SK-N-SH (cell line): Measurements from ENCODE around the gene ENTPD3. TPM values are rescaled to one million over a fixed set of nuclear protein-coding genes. Genes with fewer than 3 reads are reported as not detected.

Experiments
- polyA plus RNA-seq, 3 experiments: library from polyadenylated mRNA; depleted of rRNA; stranded (reverse); fragments of >200 nt; gene quantifications; 2 replicates each; pipeline ENCODE4 v1.2.3, GENCODE V29; 2012

The ENTPD3 gene
- polyA plus RNA-seq, 1 of the 3 experiments (the other 2 are of a cell fraction) = 0.02 TPM

Other genes with a start within 250 kb of the ENTPD3 start
- 21.4 and 22.9 TPM in 2 replicates for gene EIF1B, start 77.5 kb upstream of the ENTPD3 start, polyA plus RNA-seq (2012; rRNA removed)
- gene RPL14, start 70.2 kb downstream of the ENTPD3 start, polyA plus RNA-seq (2012; rRNA removed) = 361 and 416 TPM in 2 replicates
- 1.6 and 2.4 TPM in 2 replicates for gene ZNF619, start 89.9 kb downstream of the ENTPD3 start, polyA plus RNA-seq (2012; rRNA removed)
- gene ZNF620, start 118.9 kb downstream of the ENTPD3 start, polyA plus RNA-seq (2012; rRNA removed) = 2.0 and 2.5 TPM in 2 replicates
- 10.3 and 15.5 TPM in 2 replicates for gene ZNF621, start 137.8 kb downstream of the ENTPD3 start, polyA plus RNA-seq (2012; rRNA removed)